GM13977 (cell line): ENCODE data around the gene CACNA1D.
"Not testable (repeated sequence)": the region's sequence is repeated elsewhere in the genome, so short reads cannot be mapped to it uniquely, and the experiment has no call there.

ENCODE experiments used
- DNase-seq: peaks from one replicate; pipeline ENCODE4 v3.0.0; 2012; ENCODE audit warnings: low spot score
- in situ Hi-C: fragments of 300-500 bp; cut with MboI; formaldehyde crosslinking; loops from one replicate; pipeline ENCODE4 v1.12.0; 2022; ENCODE audit warnings: low sequenced_read_pairs, low pct_unique_long_range_greater_than_20kb, mixed read lengths, inconsistent platforms; ENCODE audit not compliant: unreplicated experiment
- TF ChIP-seq, protein P1 (sequence below): IDR thresholded peaks from 2 replicates; pipeline ENCODE4 v1.5.1; 2012; ENCODE audit warnings: mild to moderate bottlenecking, control low read depth; ENCODE audit not compliant: insufficient read depth; ENCODE audit errors: extremely low read depth, missing control alignments

CACNA1D gene

DNA sequence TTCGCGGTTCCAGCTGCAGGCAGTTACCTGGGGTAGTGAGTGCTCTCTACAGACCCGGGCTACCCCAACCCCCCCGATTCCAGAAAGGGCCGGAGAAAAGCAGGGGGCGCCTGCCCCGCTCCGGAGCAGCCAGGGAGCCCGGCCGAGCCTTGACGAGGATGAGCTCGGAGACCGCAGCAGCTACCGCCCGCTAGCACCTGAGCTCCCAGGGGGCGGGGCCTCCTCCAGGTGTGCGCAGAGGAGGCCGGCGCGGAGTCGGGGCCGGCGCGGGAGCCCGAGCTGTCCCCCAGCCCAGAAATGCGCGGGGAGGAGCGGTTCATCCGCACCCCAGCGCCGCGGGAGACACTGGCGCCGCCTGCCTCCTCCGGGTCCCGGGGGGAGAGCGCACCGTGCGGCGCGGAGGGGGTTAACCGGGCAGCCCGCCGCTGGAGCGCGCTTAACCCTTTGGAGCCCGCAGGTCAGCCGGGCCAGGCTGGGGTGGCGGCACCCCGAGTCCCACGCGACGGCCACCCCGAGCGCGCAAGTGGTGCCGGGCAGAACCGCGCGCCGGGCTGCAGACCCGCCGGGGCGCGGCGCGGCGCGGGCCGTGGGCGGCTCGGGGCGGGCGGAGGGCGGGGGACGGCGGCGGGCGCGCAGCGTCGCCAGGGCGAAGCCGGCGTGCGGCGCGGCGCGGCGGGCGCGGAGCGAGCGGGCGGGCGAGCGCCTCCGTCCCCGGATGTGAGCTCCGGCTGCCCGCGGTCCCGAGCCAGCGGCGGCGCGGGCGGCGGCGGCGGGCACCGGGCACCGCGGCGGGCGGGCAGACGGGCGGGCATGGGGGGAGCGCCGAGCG, at the start of gene CACNA1D:
TSS of gene CACNA1D (plus strand) at position 649 of the 829 bp plus-strand sequence. CDS start 556 bp downstream, outside the sequence.
- DNase-seq = peak; percentile 47
- TF ChIP-seq, protein P1, sequence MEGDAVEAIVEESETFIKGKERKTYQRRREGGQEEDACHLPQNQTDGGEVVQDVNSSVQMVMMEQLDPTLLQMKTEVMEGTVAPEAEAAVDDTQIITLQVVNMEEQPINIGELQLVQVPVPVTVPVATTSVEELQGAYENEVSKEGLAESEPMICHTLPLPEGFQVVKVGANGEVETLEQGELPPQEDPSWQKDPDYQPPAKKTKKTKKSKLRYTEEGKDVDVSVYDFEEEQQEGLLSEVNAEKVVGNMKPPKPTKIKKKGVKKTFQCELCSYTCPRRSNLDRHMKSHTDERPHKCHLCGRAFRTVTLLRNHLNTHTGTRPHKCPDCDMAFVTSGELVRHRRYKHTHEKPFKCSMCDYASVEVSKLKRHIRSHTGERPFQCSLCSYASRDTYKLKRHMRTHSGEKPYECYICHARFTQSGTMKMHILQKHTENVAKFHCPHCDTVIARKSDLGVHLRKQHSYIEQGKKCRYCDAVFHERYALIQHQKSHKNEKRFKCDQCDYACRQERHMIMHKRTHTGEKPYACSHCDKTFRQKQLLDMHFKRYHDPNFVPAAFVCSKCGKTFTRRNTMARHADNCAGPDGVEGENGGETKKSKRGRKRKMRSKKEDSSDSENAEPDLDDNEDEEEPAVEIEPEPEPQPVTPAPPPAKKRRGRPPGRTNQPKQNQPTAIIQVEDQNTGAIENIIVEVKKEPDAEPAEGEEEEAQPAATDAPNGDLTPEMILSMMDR = no peak
- in situ Hi-C loops = no loop called here

DNA sequence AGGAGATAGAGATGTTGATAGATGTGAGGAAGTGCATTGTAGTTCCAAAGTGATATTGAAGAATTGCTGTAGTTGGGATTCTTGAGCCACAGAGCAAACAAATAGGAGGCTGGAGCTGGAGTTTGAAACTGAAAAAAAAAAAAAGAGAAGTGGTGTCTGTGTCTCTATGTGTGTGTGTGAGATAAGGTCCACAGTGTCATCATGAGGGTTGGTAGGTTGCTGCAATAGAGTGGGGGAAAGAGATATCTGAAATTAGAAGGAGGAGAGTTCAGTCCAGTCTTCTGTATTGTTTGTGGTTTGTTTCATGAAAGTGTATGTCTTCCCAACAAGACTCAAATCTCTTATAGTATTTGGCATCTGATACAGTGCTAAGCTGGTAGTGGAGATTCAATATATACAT, 37.3 kb upstream of the CACNA1D start:
- in situ Hi-C loops = no loop called here
- TF ChIP-seq, protein P1 = no peak
- no peak for DNase-seq

DNA sequence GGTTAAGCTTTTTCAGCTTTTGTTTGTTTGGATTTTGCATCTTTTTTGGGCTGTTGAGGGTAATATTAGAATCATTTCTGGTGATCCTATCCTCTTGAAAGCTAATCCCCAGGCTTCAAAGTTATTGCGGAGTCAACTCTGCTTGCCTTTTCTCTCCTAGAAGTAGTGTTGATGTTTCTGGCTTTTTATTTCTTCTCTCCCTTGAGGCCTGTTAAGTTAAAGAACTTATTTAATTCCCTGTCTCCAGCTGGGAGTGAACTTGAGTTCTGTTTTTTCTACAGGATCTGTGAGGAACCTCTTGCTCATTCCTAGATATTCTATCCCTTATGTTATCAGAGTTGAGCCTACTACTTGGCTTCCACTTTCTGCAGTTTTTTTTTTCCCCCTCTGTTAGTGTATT, 34.1 kb upstream of the CACNA1D start:
- TF ChIP-seq, protein P1 = no peak
- in situ Hi-C loops = no loop called here
- DNase-seq = no peak

DNA sequence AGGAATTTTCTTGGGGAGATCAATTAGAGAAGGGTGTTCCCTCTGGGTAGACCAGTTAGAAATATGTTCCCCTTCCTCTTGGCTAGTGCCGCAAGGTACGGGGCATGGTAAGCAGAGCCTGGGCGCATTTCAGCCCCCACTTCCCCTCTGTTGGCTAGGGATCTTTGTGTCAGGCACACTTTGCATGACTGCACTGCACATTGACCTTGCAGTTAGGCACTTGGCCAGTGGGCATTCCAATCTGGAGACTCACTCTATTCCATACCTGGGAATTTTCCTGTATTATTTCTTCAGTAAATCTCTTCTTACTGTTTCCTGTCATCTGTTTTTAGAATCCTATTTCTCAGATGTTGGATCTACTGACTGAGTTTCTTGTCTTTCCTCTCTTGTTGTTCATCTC, 30.0 kb upstream of the CACNA1D start:
- DNase-seq = no peak
- TF ChIP-seq, protein P1 = no peak
- in situ Hi-C loops = no loop called here

DNA sequence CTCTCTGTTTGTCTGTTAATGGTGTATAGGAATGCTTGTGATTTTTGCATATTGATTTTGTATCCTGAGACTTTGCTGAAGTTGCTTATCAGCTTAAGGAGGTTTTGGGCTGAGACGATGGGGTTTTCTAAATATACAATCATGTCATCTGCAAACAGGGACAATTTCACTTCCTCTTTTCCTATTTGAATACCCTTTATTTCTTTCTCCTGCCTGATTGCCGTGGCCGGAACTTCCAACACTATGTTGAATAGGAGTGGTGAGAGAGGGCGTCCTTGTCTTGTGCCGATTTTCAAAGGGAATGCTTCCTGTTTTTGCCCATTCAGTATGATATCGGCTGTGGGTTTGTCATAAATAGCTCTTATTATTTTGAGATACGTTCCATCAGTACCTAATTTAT, 24.7 kb upstream of the CACNA1D start:
- DNase-seq, in situ Hi-C loops: not testable (repeated sequence)

DNA sequence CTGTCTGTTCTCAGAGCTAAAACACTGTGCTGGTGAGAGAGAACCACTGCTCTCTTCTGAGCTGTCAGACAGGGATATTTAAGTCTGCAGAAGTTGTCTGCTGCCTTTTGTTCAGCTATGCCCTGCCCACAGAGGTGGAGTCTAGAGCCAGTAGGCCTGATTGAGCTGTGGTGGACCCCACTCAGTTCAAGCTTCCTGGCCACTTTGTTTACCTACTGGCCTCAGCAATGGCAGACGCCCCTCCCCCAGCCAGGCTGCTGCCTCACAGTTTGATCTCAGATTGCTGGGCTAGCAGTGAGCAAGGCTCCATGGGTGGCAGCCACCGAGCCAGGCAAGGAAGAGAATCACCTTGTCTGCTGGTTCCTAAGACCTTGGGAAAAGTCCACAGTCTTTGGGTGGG, 21.0 kb upstream of the CACNA1D start:
- in situ Hi-C loops = no loop called here
- TF ChIP-seq, protein P1 = no peak
- no peak for DNase-seq

DNA sequence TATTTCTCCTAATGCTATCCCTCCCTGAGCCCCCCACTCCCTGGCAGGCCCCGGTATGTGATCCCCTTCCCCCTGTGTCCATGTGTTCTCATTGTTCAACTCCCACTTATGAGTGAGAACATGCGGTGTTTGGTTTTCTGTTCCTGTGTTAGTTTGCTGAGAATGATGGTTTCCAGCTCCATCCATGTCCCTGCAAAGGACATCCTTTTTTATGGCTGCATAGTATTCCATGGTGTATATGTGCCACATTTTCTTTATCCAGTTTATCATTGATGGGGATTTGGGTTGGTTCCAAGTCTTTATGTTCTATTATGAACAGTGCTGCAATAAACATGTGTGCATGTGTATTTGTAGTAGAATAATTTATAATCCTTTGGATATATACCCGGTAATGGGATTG, 18.0 kb upstream of the CACNA1D start:
- DNase-seq, in situ Hi-C loops: not testable (repeated sequence)

DNA sequence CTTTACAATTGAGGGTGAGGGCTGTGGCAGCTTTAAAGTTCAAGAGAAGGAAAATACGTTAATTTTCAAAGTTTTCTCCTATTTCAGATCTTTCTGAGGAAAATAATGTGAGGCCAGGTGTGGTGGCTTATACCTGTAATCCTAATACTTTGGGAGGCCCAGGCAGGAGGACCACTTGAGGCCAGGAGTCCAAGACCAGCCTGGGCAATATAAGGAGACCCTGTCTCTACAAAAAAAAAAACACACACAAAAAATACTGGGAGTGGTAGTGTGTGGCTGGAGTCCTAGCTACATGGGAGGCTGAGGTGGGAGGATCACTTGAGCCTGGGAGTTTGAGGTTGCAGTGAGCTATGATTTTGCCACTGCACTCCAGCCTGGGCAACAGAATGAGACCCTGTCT, 16.7 kb upstream of the CACNA1D start:
- in situ Hi-C loops, DNase-seq: not testable (repeated sequence)
